Endothelial cell of umbilical vein (primary cell): Measurements from ENCODE around the gene INCENP. TPM values are rescaled to one million over a fixed set of nuclear protein-coding genes. Genes with fewer than 3 reads are reported as not detected.

ENCODE experiments used
- BruUV-seq: library from RNA; stranded (reverse); fragments of 400-500 nt; replicated peaks from 2 replicates; lab custom pipeline; 2021; lab: Mats Ljungman, UMichigan
- CTCF ChIA-PET: fragments of 300-600, 350-600 bp; sonication (Branson Sonifier 250); formaldehyde crosslinking; loops from one replicate; lab custom pipeline; 2021; ENCODE audit warnings: antibody characterized with exemption, inconsistent platforms; lab: Charles Lee
- POLR2A ChIA-PET: fragments of 300-600, 350-600 bp; sonication (Branson Sonifier 250); formaldehyde crosslinking; loops from one replicate; lab custom pipeline; 2021; ENCODE audit warnings: antibody characterized with exemption, inconsistent platforms; lab: Charles Lee
- DNase-seq: peaks from one replicate; pipeline ENCODE4 v3.0.0-alpha.2; 2011; ENCODE audit warnings: low read depth, low spot score
- FAIRE-seq: peaks from 2 replicates; lab custom pipeline; 2011; peaks lifted over from hg19 to GRCh38; lab: Jason Lieb, UNC
- H2AFZ ChIP-seq: 2 replicates; pipeline ENCODE4 v1.6.0; 2012; ENCODE audit warnings: low read depth, low read length, control low read depth, inconsistent platforms
- H3K27ac ChIP-seq: 2 replicates; pipeline ENCODE4 v1.5.1; 2011; ENCODE audit warnings: low read depth, mild to moderate bottlenecking, control low read depth, low read length, moderate library complexity; ENCODE audit not compliant: insufficient read depth
- H3K27me3 ChIP-seq, 2 experiments: 2 replicates each; pipeline versions ENCODE4 v1.6.0 to v1.6.1; 2011; ENCODE audit warnings: low read length in 2 of 2, mixed read lengths in 1 of 2; ENCODE audit not compliant: control insufficient read depth in 2 of 2, insufficient read depth in 2 of 2
- H3K36me3 ChIP-seq, 2 experiments: 2 replicates in 1 of 2; 3 replicates in 1 of 2; pipeline ENCODE4 v1.5.1; 2011; ENCODE audit warnings: low read length in 2 of 2, mild to moderate bottlenecking in 1 of 2, moderate library complexity in 1 of 2; ENCODE audit not compliant: control insufficient read depth in 2 of 2, insufficient read depth in 2 of 2; ENCODE audit errors: extremely low read depth in 1 of 2
- H3K4me1 ChIP-seq: 3 replicates; pipeline ENCODE4 v1.5.1; 2011; ENCODE audit warnings: mild to moderate bottlenecking, low read length; ENCODE audit not compliant: control insufficient read depth, insufficient read depth; ENCODE audit errors: extremely low read depth
- H3K4me2 ChIP-seq: 2 replicates; pipeline ENCODE4 v1.6.1; 2011; ENCODE audit warnings: low read length, control low read depth, mixed read lengths; ENCODE audit not compliant: insufficient read depth
- H3K4me3 ChIP-seq, 3 experiments: fragments of 200-600 bp in 1 of 3; sonication (generic), shearing (Covaris generic) in 1 of 3; replicated peaks in 1 of 3; 2 replicates each; pipeline ENCODE4 v1.5.1; 2011 to 2016; ENCODE audit warnings: control low read depth in 3 of 3, low read length in 3 of 3, mild to moderate bottlenecking in 2 of 3, inconsistent platforms in 1 of 3, low read depth in 1 of 3, moderate library complexity in 1 of 3; ENCODE audit not compliant: insufficient read depth in 1 of 3
- H3K79me2 ChIP-seq: 2 replicates; pipeline ENCODE4 v1.6.0; 2012; ENCODE audit warnings: low read length, inconsistent platforms; ENCODE audit not compliant: control insufficient read depth, insufficient read depth
- H3K9ac ChIP-seq: replicated peaks from 2 replicates; pipeline ENCODE3; 2011; ENCODE audit warnings: low read length, control low read depth; ENCODE audit not compliant: insufficient read depth; ENCODE audit errors: extremely low read depth
- H3K9me1 ChIP-seq: replicated peaks from 3 replicates; pipeline ENCODE4 v1.6.0; 2011; ENCODE audit warnings: mild to moderate bottlenecking, low read length; ENCODE audit not compliant: control insufficient read depth, insufficient read depth; ENCODE audit errors: extremely low read depth
- H3K9me3 ChIP-seq: replicated peaks from 2 replicates; pipeline ENCODE4 v1.5.1; 2012; ENCODE audit warnings: low read length, inconsistent platforms; ENCODE audit not compliant: control insufficient read depth, insufficient read depth
- H4K20me1 ChIP-seq: replicated peaks from 2 replicates; pipeline ENCODE3; 2011; ENCODE audit warnings: mild to moderate bottlenecking, low read length; ENCODE audit not compliant: control insufficient read depth, insufficient read depth; ENCODE audit errors: extremely low read depth
- CTCF ChIP-seq, 2 donors: IDR thresholded peaks; 1 replicate in 1 of 2; 2 replicates in 1 of 2; pipeline ENCODE4 v1.5.1; 2011; ENCODE audit warnings: low read length in 2 of 2, mild to moderate bottlenecking in 2 of 2, moderate library complexity in 2 of 2, control low read depth in 1 of 2, inconsistent platforms in 1 of 2, low read depth in 1 of 2; ENCODE audit not compliant: insufficient read depth in 1 of 2; ENCODE audit errors: extremely low read depth in 1 of 2
- FOS ChIP-seq: IDR thresholded peaks from 2 replicates; pipeline ENCODE4 v1.6.1; 2011; ENCODE audit warnings: mild to moderate bottlenecking, low read length, moderate library complexity, borderline replicate concordance; ENCODE audit not compliant: insufficient read depth
- GATA2 ChIP-seq: IDR thresholded peaks from 2 replicates; pipeline ENCODE4 v1.7.0; 2011; ENCODE audit warnings: low read depth, mild to moderate bottlenecking, moderate library complexity, mixed read lengths, low read length; ENCODE audit not compliant: insufficient read length, insufficient read depth
- MAX ChIP-seq: IDR thresholded peaks from 2 replicates; pipeline ENCODE4 v1.6.1; 2011; ENCODE audit not compliant: insufficient read depth, insufficient read length
- POLR2A ChIP-seq: IDR thresholded peaks from 2 replicates; pipeline ENCODE4 v1.6.1; 2012; ENCODE audit warnings: low read depth, mild to moderate bottlenecking, control low read depth, low read length
- POLR2AphosphoS5 ChIP-seq: IDR thresholded peaks from 2 replicates; pipeline ENCODE4 v1.6.1; 2012; ENCODE audit warnings: low read depth, mild to moderate bottlenecking, control low read depth, low read length, moderate library complexity; ENCODE audit not compliant: insufficient read depth
- dilution Hi-C: fragments of 300-500 bp; cut with MboI; formaldehyde crosslinking; loops from one replicate; pipeline ENCODE4 v1.15.0; 2019; ENCODE audit warnings: low sequenced_read_pairs; ENCODE audit not compliant: extremely low pct_ligation_motif_present
- intact Hi-C: fragments of 100-400 bp; cut with micrococcal nuclease; formaldehyde crosslinking; loops from one replicate; pipeline ENCODE4 v1.10.0; 2022
- polyA plus RNA-seq, 4 experiments: library from polyadenylated mRNA; depleted of rRNA in 3 of 4; stranded (reverse) in 3 of 4; unstranded in 1 of 4; fragments of >200 nt; gene quantifications; 2 replicates each; pipeline versions ENCODE4 v1.2.1 to v1.2.3, GENCODE V29; 2011 to 2012; ENCODE audit warnings: missing spikeins in 1 of 4
- total RNA-seq: library from RNA; stranded (reverse); gene quantifications from 2 replicates; pipeline ENCODE4 v1.2.3, GENCODE V29; 2021

The INCENP gene
- total and polyA plus RNA-seq, 2 donors (not counting 3 experiments of a cell fraction or from before 2014, with no cell fraction given), result 22.9 to 86.8 TPM

- H3K79me2 ChIP-seq, result no peaks in the 10 kb centered on the region
- no peaks in the 10 kb centered on the region for H3K4me1 ChIP-seq
- H3K27ac ChIP-seq, result no peak overlapping the region
- no peak overlapping the region for H3K4me3 ChIP-seq
- intact Hi-C loops (loop anchor here (2.0 kb wide), 1 partner anchor 65 kb away; the partner anchor contains the start of gene SCGB2A1), dilution Hi-C loops (no loop called here)
- no peaks in the 10 kb centered on the region for H3K9me1 ChIP-seq
- no peak overlapping the region for H3K4me2 ChIP-seq
- no peak overlapping the region for H2AFZ ChIP-seq
- no TSS peak for BruUV-seq
- ChIA-PET POLR2A (no interaction called here), CTCF (interaction anchor here (0.9 to 2.9 kb wide), 12 partner anchors 9 to 167 kb away, joined by 3 to 39 read pairs (median 6); partner anchors contain the start of gene SCGB2A1)
- no peaks in the 10 kb centered on the region for H3K27me3 ChIP-seq
- H3K36me3 ChIP-seq, result peaks cover 35 to 55% of the 10 kb centered on the region in 2 experiments
- H3K9me3 ChIP-seq, result no peaks in the 10 kb centered on the region
- no peaks in the 10 kb centered on the region for H4K20me1 ChIP-seq
- TF ChIP-seq CTCF (IDR thresholded peaks at IDR 0.05; ENCODE audit: extremely low read depth in 1 of 2, insufficient read depth in 1 of 2, low read depth in 1 of 2, low read length in 2 of 2) (peak; percentile 5 to 43), GATA2 (no peak), MAX (no peak), POLR2A (no peak), FOS (no peak), POLR2AphosphoS5 (no peak)
- peak; percentile 69 for FAIRE-seq
- peak; percentile 30 for DNase-seq
- no peak overlapping the region for H3K9ac ChIP-seq
These were observed 19.9 kb downstream of the INCENP start for GRCh38 chr11:62143727-62144126.
